ENCODE data around the gene DKKL1.
A peak's percentile ranks its signal among the peaks of the same experiment; 100 is the strongest.

The DKKL1 gene

DNA sequence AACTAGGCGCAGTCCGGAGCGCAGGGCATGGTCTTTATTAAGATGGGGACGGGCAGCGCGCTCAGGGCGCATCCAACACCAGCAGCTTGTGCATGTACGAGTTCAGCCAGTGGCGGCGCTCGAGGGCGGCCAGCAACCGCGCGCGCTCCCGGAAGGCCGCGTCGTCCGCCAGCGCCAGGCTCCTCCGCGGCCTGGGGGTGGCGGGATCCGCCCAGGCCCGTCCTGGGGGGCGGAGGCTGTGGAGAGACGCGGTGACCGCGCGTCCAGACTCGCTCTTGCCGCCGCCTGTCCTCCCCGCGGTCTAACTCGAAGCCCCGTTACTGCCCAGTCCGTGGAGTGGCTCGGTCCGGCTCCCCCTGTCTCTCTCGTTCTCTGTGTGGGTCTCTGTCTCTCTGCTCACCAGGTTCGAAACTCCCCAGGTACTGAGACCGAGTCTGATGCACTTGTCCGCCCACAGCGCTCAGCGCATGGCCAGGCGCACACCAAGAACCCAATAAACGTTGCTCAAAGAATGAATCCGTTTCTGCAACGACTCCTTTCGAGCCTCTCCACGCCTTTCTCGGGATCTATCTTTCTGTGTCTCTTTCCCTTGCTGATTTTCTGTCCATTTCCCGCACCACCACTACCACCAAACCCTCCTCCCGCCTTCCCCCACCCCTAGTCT is 58.9 kb downstream of the DKKL1 start:
- peak; percentile 90 for DNase-seq (ENCODE audit: low spot score)

DNA sequence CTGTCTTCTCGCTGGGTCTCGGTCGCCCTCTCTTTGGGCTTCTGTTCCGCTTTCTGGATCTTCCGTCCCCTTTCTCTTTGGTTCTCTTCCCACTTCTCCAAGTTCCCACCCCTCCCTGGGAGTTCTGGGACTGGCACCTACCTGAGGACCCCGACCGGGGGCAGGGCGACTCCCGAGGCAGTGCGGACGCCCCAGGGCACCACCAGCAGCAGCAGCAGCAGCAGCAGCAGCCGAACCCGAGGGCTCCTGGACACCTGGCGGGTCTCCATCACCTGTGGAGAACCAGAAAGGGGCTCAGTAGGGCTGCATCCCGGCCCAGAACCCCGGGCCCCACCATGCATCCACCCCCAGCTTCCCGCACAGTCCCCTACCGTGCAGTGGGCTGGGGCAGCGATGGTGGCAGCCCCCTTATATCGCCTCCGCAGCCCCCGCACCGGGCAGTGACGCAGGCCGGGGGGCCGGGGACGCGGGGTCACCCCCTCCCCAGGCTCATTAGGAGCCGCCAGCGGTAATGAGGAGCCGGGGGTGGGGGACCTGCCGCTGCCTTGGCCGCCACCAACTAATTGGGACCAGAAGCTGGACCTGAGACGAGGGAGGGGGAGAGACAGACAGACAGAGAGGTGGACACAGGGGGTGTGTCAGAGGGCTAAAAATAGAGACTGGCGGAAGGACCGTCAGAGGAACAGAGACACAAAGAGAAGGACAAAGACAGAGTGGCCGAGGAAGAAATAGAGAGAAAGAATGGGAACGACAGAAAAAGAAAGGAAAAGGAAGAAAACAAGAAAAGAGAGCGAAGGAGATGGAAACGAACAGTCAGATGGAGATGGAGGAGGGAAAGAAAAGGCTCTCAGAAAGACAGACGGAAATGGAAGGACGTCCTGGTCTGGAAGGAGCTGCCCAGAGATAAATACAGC is 59.7 kb downstream of the DKKL1 start, which contains the start of gene PTH2:
PTH2 (minus strand) TSS at position 371 of the 914 bp plus-strand sequence; CDS start at position 269, 102 bp downstream.
- no peak for DNase-seq (ENCODE audit: low spot score)

DNA sequence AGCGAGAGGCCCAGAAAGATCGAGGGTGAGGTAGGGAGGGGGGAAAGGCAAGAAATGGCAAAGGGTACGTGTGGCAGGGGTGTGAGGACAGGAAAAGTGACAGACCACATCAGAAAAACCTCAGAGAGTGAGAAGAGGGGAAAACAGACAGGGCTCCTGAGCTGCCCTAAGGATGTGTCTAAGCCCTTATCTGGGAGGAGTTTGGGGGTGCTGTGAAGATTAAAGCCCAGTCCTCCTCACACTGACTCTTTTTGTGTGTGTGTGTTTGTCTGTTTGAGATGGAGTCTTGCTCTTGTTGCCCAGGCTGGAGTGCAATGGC is 60.3 kb downstream of the DKKL1 start:
- no peak for DNase-seq (ENCODE audit: low spot score)

Data from ecto neural progenitor cell (in vitro differentiated cells).